ENCODE results near the gene CCDC177. TPM values are rescaled to one million over a fixed set of nuclear protein-coding genes. Genes with fewer than 3 reads are reported as not detected.

Gene CCDC177
- total RNA-seq, 3 donors from 2014 or later (not counting 1 experiment from before 2014, with no cell fraction given): not detected

GRCh38 chr14:69540654-69541335 lies 33.9 kb downstream of the CCDC177 start:
- no peak overlapping the region for H3K27ac Mint-ChIP-seq
- no peak overlapping the region for H3K4me3 Mint-ChIP-seq
- ATAC-seq (no peak), DNase-seq (no peak)
- Histone ChIP-seq H3K4me3 (ENCODE audit: low read length) (no peak overlapping the region), H3K27me3 (ENCODE audit: control insufficient read depth, insufficient read depth, low read length) (no peaks in the 10 kb centered on the region), H3K9me3 (ENCODE audit: control insufficient read depth, insufficient read depth, low read length) (no peaks in the 10 kb centered on the region), H3K27ac (ENCODE audit: low read length) (no peak overlapping the region), H3K4me1 (ENCODE audit: control insufficient read depth, insufficient read depth, low read length) (no peaks in the 10 kb centered on the region), H3K36me3 (ENCODE audit: control insufficient read depth, insufficient read depth, low read length) (no peaks in the 10 kb centered on the region)
- H3K36me3 Mint-ChIP-seq: no peaks in the 10 kb centered on the region
- no peak for TF ChIP-seq CTCF (IDR thresholded peaks at IDR 0.05)
- H3K9me3 Mint-ChIP-seq: no peaks in the 10 kb centered on the region
- H3K27me3 Mint-ChIP-seq (ENCODE audit: low read depth in 2 of 2): peaks cover 29 to 52% of the 10 kb centered on the region in 2 donors
- intact Hi-C loops (cut with micrococcal nuclease): no loop called here
- 87% methylated on average over 4 of the region's 5 CpGs for WGBS (ENCODE audit: insufficient coverage)
- H3K4me1 Mint-ChIP-seq: peaks cover 14% of the 10 kb centered on the region in 2 donors

- Histone ChIP-seq H3K36me3 (ENCODE audit: control insufficient read depth, insufficient read depth, low read length) (no peaks in the 10 kb centered on the region), H3K27me3 (ENCODE audit: control insufficient read depth, insufficient read depth, low read length) (no peaks in the 10 kb centered on the region), H3K9me3 (ENCODE audit: control insufficient read depth, insufficient read depth, low read length) (no peaks in the 10 kb centered on the region), H3K27ac (ENCODE audit: low read length) (no peak overlapping the region), H3K4me1 (ENCODE audit: control insufficient read depth, insufficient read depth, low read length) (no peaks in the 10 kb centered on the region), H3K4me3 (ENCODE audit: low read length) (no peak overlapping the region)
- intact Hi-C loops (cut with micrococcal nuclease): no loop called here
- Mint-ChIP-seq H3K27ac (no peak overlapping the region), H3K9me3 (no peaks in the 10 kb centered on the region), H3K36me3 (no peaks in the 10 kb centered on the region), H3K4me3 (no peak overlapping the region), H3K4me1 (peaks cover 14% of the 10 kb centered on the region in 2 donors), H3K27me3 (ENCODE audit: low read depth in 2 of 2) (peaks cover 31 to 60% of the 10 kb centered on the region in 2 donors)
- WGBS (ENCODE audit: insufficient coverage): 93% methylated on average over 5 of the region's 6 CpGs
- ATAC-seq: no peak
- DNase-seq: no peak
- no peak for TF ChIP-seq CTCF (IDR thresholded peaks at IDR 0.05)
These were observed 34.9 kb downstream of the CCDC177 start for GRCh38 chr14:69539631-69540410.

GRCh38 chr14:69538766-69539165 lies 35.9 kb downstream of the CCDC177 start:
- ATAC-seq (no peak), DNase-seq (no peak)
- Histone ChIP-seq H3K9me3 (ENCODE audit: control insufficient read depth, insufficient read depth, low read length) (no peaks in the 10 kb centered on the region), H3K27ac (ENCODE audit: low read length) (no peak overlapping the region), H3K27me3 (ENCODE audit: control insufficient read depth, insufficient read depth, low read length) (no peaks in the 10 kb centered on the region), H3K4me3 (ENCODE audit: low read length) (no peak overlapping the region), H3K36me3 (ENCODE audit: control insufficient read depth, insufficient read depth, low read length) (no peaks in the 10 kb centered on the region), H3K4me1 (ENCODE audit: control insufficient read depth, insufficient read depth, low read length) (no peaks in the 10 kb centered on the region)
- WGBS (ENCODE audit: insufficient coverage): 100% methylated on average over 1 of the region's 1 CpG
- Mint-ChIP-seq H3K27me3 (ENCODE audit: low read depth in 2 of 2) (peaks cover 27 to 54% of the 10 kb centered on the region in 2 donors), H3K27ac (no peak overlapping the region), H3K4me1 (peaks cover 6% of the 10 kb centered on the region in 2 donors), H3K36me3 (no peaks in the 10 kb centered on the region), H3K9me3 (no peaks in the 10 kb centered on the region), H3K4me3 (no peak overlapping the region)
- intact Hi-C loops (cut with micrococcal nuclease): no loop called here
- no peak for TF ChIP-seq CTCF (IDR thresholded peaks at IDR 0.05)
